K562 (cell line): ENCODE results near the gene C3orf70. TPM values are rescaled to one million over a fixed set of nuclear protein-coding genes. Genes with fewer than 3 reads are reported as not detected.
"Not testable (repeated sequence)": the region's sequence is repeated elsewhere in the genome, so short reads cannot be mapped to it uniquely, and the experiment has no call there.

Source experiments
- ATAC-seq: fragments of 200-7000 bp; cut with Tn5 transposase; 3 replicates; pipeline ENCODE4 v1.9.1; 2020; ENCODE audit warnings: moderate library complexity
- BruUV-seq: library from RNA; stranded (reverse); fragments of 400-500 nt; replicated peaks from 2 replicates; lab custom pipeline; 2021; lab: Mats Ljungman, UMichigan
- CTCF ChIA-PET: fragments of 300-600 bp; formaldehyde crosslinking; extraction: SDS; loops from one replicate; lab custom pipeline; 2021; ENCODE audit warnings: low intra/inter-chr PET ratio; lab: Yijun Ruan, JAX
- POLR2A ChIA-PET: fragments of 300-600, 350-650 bp; sonication (Branson Sonifier 250); formaldehyde crosslinking; extraction: SDS; loops from one replicate; lab custom pipeline; 2021; ENCODE audit warnings: antibody characterized with exemption, inconsistent platforms; lab: Yijun Ruan, JAX
- DNase-seq, 4 experiments: peaks; one replicate each; pipeline versions ENCODE4 v3.0.0 to v3.0.0-alpha.2; 2011 to 2018; ENCODE audit warnings: low spot score in 3 of 4, mixed read lengths in 3 of 4; ENCODE audit errors: extremely low read depth in 1 of 4
- FAIRE-seq: peaks from 2 replicates; lab custom pipeline; 2011; peaks lifted over from hg19 to GRCh38; lab: Jason Lieb, UNC
- H2AFZ ChIP-seq: 2 replicates; pipeline ENCODE4 v1.6.0; 2011; ENCODE audit warnings: low read depth, low read length, control low read depth, inconsistent platforms
- H3K27ac ChIP-seq: fragments of 200-600 bp; 3 replicates; pipeline ENCODE4 v1.8.0; 2011; ENCODE audit warnings: low read depth, mild to moderate bottlenecking, control low read depth, inconsistent platforms, low read length, moderate library complexity, mixed read lengths; ENCODE audit errors: extremely low read depth
- H3K27me3 ChIP-seq, 2 experiments: fragments of 300-600 bp in 1 of 2; 2 replicates in 1 of 2; 3 replicates in 1 of 2; pipeline versions ENCODE4 v1.6.0 to v1.8.0; 2011; ENCODE audit warnings: inconsistent platforms in 2 of 2, low read length in 2 of 2, mild to moderate bottlenecking in 1 of 2, mixed read lengths in 1 of 2, moderate library complexity in 1 of 2; ENCODE audit not compliant: control insufficient read depth in 2 of 2, insufficient read depth in 2 of 2
- H3K36me3 ChIP-seq: fragments of 300-600 bp; 3 replicates; pipeline ENCODE4 v1.8.0; 2011; ENCODE audit warnings: mild to moderate bottlenecking, low read length, inconsistent platforms; ENCODE audit not compliant: control insufficient read depth, insufficient read depth
- H3K4me1 ChIP-seq, 2 experiments: fragments of 200-600 bp in 1 of 2; replicated peaks in 1 of 2; 2 replicates in 1 of 2; 3 replicates in 1 of 2; pipeline versions ENCODE4 v1.5.1 to v1.8.0; 2011; ENCODE audit warnings: inconsistent platforms in 2 of 2, low read length in 2 of 2, mild to moderate bottlenecking in 1 of 2, mixed read lengths in 1 of 2, moderate library complexity in 1 of 2; ENCODE audit not compliant: control insufficient read depth in 2 of 2, insufficient read depth in 2 of 2
- H3K4me2 ChIP-seq: 2 replicates; pipeline ENCODE4 v1.6.1; 2011; ENCODE audit warnings: low read length, control low read depth, inconsistent platforms, mixed read lengths; ENCODE audit not compliant: insufficient read depth
- H3K4me3 ChIP-seq: fragments of 200-600 bp; sonication (generic), shearing (Covaris generic); 2 replicates; pipeline ENCODE4 v1.5.1; 2016; ENCODE audit warnings: control low read depth, inconsistent platforms
- H3K79me2 ChIP-seq: fragments of 200-600 bp; 3 replicates; pipeline ENCODE4 v1.8.0; 2011; ENCODE audit warnings: low read length, inconsistent platforms; ENCODE audit not compliant: control insufficient read depth, insufficient read depth
- H3K9ac ChIP-seq, 2 experiments: 2 replicates each; pipeline versions ENCODE4 v1.6.0 to v1.6.1; 2011; ENCODE audit warnings: low read depth in 2 of 2, low read length in 2 of 2, control low read depth in 1 of 2, inconsistent platforms in 1 of 2, mild to moderate bottlenecking in 1 of 2, mixed read lengths in 1 of 2; ENCODE audit not compliant: insufficient read depth in 1 of 2
- H3K9me1 ChIP-seq: one replicate; pipeline ENCODE4 v1.6.0; 2011; ENCODE audit warnings: inconsistent platforms, mild to moderate bottlenecking, low read length, moderate library complexity; ENCODE audit not compliant: control insufficient read depth, insufficient read depth
- H3K9me3 ChIP-seq: replicated peaks from 2 replicates; pipeline ENCODE4 v1.5.1; 2011; ENCODE audit warnings: low read depth, low read length, inconsistent platforms; ENCODE audit not compliant: control insufficient read depth, insufficient read depth
- H4K20me1 ChIP-seq: replicated peaks from 2 replicates; pipeline ENCODE4 v1.6.1; 2011; ENCODE audit warnings: low read length, inconsistent platforms, mixed read lengths; ENCODE audit not compliant: control insufficient read depth, insufficient read depth
- MECOM ChIP-seq: fragments of 250-450 bp; sonication (Bioruptor Pico); IDR thresholded peaks from 2 replicates; pipeline ENCODE4 v1.8.0; 2022; ENCODE audit warnings: inconsistent platforms
- NFIX ChIP-seq: fragments of 250-450 bp; sonication (Bioruptor Pico); IDR thresholded peaks from 2 replicates; pipeline ENCODE4 v1.4.0; 2020; ENCODE audit warnings: low read depth, mild to moderate bottlenecking, moderate library complexity
- PHF20 ChIP-seq: fragments of 450-650 bp; IDR thresholded peaks from 2 replicates; pipeline ENCODE4 v1.6.1; 2018; ENCODE audit not compliant: partially characterized antibody
- ZNF75A ChIP-seq: fragments of 450-650 bp; formaldehyde crosslinking; IDR thresholded peaks from 2 replicates; pipeline ENCODE4 v1.4.0; 2020; ENCODE audit warnings: mild to moderate bottlenecking
- WGBS: fragments of 100-300 bp; shearing (Covaris generic); methylation state at CpG from one replicate; pipeline ENCODE4 v1.1.6; 2016; ENCODE audit warnings: low coverage, mixed read lengths; ENCODE audit not compliant: insufficient coverage; ENCODE audit errors: missing lambda C conversion rate; 5-methylcytosine and 5-hydroxymethylcytosine counted together
- in situ Hi-C: fragments of 300-500 bp; cut with MboI; formaldehyde crosslinking; loops from 4 replicates; pipeline ENCODE4 v1.15.0; 2018; ENCODE audit warnings: inconsistent platforms, mixed read lengths
- intact Hi-C: fragments of 100-400 bp; cut with micrococcal nuclease; formaldehyde crosslinking; loops from 2 replicates; pipeline ENCODE4 v1.14.2; 2022
- polyA plus RNA-seq, 8 experiments: library from polyadenylated mRNA; depleted of rRNA in 4 of 8; stranded (reverse) in 5 of 8; unstranded in 3 of 8; fragments of >200 nt; fragmentation: Nextera tagmentation in 2 of 8; fragmentation: Illumina TruSeq in 1 of 8; extraction: Ambion mirVana in 2 of 8; extraction: Trizol in 1 of 8; gene quantifications; 2 replicates each; pipeline versions ENCODE4 v1.2.1 to v1.2.3, GENCODE V29; 2011 to 2014; ENCODE audit warnings: inconsistent platforms in 1 of 8, missing spikeins in 1 of 8
- total RNA-seq, 7 experiments: library from RNA; depleted of rRNA in 6 of 7; stranded (reverse); fragments of >200 nt in 6 of 7; fragmentation: Illumina TruSeq in 2 of 7; extraction: Trizol in 2 of 7; gene quantifications; 2 replicates each; pipeline versions ENCODE4 v1.2.1 to v1.2.3, GENCODE V29; 2011 to 2021; ENCODE audit warnings: low replicate concordance in 1 of 7

C3orf70 gene
- total and polyA plus RNA-seq, 9 of the 15 experiments (the other 6 are each of a cell fraction or from before 2014, with no cell fraction given), result 0.01 to 0.04 (median 0.03) TPM; not detected in 6

DNA sequence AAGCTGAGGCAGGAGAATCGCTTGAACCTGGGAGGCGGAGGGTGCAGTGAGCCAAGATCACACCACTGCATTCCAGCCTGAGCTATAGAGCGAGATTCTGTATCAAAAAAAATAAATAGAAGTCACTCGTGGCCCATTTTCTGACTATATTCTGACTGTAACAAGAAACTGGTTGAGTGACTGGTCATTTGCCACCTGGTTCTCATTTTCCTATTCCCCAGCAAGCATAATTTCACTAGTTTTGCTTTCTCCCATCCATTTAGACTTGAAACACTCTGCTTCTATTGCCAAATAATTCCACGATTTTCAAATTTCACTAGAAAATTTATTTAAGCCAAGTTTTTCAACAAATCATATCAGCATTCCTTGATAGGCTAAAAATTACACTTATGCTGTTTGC is 40.7 kb downstream of the C3orf70 start (continued):
- TF ChIP-seq NFIX (CRISPR knock-in tag), result no peak
- TF ChIP-seq ZNF75A, result no peak
- TF ChIP-seq MECOM (CRISPR knock-in tag), result no peak
- no peak for TF ChIP-seq PHF20
- TF ChIP-seq, all 486 proteins: peak for 0

GRCh38 chr3:185109012-185109411 is 43.8 kb downstream of the C3orf70 start:
- H3K9me1 ChIP-seq, BruUV-seq, H3K4me2 ChIP-seq, H2AFZ ChIP-seq, H3K9ac ChIP-seq, H3K79me2 ChIP-seq, DNase-seq, intact Hi-C loops, H3K4me1 ChIP-seq, H4K20me1 ChIP-seq, H3K36me3 ChIP-seq, POLR2A ChIA-PET, FAIRE-seq, in situ Hi-C loops, H3K27ac ChIP-seq, CTCF ChIA-PET, H3K9me3 ChIP-seq, ATAC-seq, H3K4me3 ChIP-seq, H3K27me3 ChIP-seq: not testable (repeated sequence)
- WGBS, result 0% methylated on average over 2 of the region's 2 CpGs

DNA sequence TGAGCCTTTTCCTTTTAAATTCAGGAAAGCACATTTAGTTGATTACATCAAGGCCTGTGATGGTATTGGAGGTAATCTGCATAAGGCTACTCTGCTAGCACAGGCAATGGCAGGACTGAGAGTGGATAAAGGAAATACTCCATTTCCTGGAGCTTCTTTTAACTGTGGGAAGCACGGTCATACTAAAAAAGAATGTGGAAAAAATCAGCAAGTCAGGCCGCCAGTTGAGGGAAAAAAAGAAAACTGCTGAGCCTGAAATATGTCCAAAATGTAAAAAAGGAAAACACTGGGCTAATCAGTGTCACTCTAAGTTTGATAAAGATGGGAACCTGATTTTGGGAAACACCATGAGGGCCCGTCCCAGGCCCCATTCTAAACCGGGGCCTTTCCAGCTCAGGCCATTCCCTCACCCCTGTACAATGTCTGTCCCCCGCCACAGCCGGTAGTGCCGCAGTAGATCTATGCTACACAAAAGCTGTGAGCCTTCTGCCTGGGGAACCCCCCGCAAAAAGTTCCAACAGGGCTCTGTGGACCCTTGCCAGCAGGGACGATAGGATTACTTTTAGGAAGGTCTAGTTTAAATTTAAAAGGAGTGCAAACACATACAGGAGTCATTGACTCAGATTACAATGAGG is 46.5 kb downstream of the C3orf70 start:
- H3K27me3 ChIP-seq, intact Hi-C loops, ATAC-seq, H3K79me2 ChIP-seq, H3K27ac ChIP-seq, H3K9ac ChIP-seq, H3K36me3 ChIP-seq, CTCF ChIA-PET, DNase-seq, H3K4me3 ChIP-seq, H3K4me1 ChIP-seq, BruUV-seq, H4K20me1 ChIP-seq, H3K9me3 ChIP-seq, H3K9me1 ChIP-seq, in situ Hi-C loops, H3K4me2 ChIP-seq, POLR2A ChIA-PET, FAIRE-seq, H2AFZ ChIP-seq: not testable (repeated sequence)
- WGBS, result under 1% methylated on average over 9 of the region's 9 CpGs
